Measurements from ENCODE around the gene TAOK3.
A peak's percentile ranks its signal among the peaks of the same experiment; 100 is the strongest.
"Not testable (repeated sequence)": the region's sequence is repeated elsewhere in the genome, so short reads cannot be mapped to it uniquely, and the experiment has no call there.

Gene TAOK3

DNA sequence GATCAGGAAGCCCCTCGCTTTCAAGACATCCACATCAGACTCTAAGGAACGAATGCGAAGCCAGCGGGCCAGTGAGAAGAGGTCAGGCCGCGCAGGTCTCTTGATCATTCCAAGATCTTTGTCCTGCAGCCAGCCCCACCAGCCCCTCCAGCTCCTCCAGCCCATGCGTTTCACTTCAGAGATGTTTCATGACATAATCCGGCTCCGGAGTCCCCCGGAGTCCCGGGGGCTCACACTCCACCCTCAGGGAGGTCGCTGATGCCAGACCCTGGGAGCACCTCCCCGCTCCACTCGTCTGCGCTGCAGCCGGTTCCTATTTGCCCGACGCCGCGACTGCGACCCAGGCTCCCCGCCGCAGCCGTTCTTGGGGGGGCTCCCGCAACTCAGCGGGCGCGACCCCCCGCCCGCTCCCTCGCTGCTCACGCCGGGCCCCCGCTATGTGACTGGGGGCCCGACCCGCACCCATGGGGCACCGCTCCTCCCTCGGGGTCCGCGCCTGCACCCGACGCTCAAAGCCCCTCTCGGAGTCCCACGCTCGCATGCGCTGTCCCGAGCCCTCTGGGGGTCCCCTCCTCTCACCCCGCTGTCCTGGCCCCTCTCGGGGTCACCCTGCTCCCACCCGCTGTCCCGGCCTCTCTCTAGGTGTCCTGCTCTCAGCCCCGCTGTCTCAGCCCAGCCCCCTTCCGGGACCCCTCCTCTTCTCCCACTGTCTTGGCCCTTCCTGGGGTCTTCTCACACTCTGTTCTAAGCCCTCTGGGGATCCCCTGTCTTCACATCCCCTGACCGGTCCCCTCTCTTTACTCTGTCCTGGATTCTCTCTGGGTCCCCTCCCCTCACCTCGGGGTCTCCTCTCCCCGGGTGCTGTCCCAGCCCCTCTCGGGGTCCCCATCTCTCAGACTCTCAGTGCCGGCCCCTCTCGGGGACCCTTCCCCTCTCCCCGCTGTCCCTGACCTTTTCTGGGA lies 1.1 kb downstream of the TAOK3 start:
- DNase-seq: peak; percentile 29

- no peak for DNase-seq
These were observed 2.1 kb downstream of the TAOK3 start for GRCh38 chr12:118370601-118371000.

GRCh38 chr12:118368821-118369220 lies 3.9 kb downstream of the TAOK3 start:
- no peak for DNase-seq

- no peak for DNase-seq
These were observed 10.8 kb downstream of the TAOK3 start for GRCh38 chr12:118361889-118362288.

DNA sequence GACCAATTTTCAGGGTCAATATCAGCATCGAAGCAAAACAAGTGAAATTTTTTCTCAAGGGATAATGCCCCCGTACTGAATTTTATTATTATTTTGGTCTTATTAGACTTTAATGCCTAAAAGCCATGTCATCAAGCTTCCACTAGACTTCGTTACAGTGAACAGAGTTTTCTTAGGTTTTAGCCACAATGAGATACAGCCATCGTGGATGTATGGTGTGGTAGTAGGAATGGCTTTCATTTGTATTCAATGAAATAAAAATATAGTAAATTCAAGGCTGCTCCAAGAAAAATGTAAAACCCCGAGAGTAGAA lies 11.7 kb downstream of the TAOK3 start:
- no peak for DNase-seq

- no peak for DNase-seq
These were observed 13.2 kb downstream of the TAOK3 start for GRCh38 chr12:118359541-118359915.

- DNase-seq: no peak
These were observed 13.8 kb downstream of the TAOK3 start for GRCh38 chr12:118358612-118359540.

DNA sequence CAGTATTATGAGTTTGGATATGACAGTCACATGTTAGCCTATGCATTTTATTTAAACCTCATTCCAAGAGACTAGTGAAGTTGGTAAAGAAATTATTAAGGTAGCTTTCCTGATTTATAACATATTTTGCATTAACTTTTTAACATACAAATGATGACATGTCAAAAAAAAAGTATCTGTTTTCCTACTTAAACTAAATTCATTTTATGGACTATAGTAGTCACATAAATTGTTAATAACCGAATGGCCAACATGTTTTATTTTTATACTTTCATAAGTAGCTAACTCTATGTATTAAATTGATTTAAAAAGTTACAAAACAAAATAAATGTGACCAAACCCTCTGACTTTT lies 14.7 kb downstream of the TAOK3 start:
- no peak for DNase-seq

DNA sequence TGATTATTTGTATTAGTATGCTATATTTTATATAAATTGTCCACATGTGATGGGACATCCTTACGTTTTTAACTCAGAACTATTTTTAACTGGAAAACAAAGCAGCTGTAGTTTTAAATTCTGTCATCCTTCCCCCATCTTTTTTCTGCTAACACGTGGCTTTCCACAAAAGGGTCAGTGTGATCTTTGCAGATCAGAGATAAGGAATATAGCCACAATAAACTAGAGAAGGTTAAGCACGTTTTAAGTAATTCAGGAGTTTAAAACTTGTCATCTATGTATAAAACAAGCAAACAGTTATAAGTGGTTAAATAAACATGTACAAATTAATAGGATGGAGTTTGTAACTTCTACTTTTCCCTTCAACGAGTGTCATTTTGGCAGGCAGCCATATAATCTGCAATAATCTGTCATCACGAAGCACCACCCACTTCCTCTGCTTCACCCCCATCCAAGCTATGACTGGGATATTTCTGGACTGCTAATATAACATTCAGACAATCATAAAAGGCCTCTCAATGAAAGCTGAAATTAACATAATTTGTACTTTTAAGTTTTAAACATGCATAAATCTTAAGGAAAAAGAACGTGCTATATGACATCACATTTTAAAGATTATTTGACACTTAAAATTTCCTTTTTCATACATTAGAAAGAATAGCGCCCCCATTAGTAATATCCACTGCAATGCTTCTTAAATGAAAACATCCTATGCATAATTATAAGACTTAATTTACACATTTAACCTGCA lies 15.3 kb downstream of the TAOK3 start:
- no peak for DNase-seq

DNA sequence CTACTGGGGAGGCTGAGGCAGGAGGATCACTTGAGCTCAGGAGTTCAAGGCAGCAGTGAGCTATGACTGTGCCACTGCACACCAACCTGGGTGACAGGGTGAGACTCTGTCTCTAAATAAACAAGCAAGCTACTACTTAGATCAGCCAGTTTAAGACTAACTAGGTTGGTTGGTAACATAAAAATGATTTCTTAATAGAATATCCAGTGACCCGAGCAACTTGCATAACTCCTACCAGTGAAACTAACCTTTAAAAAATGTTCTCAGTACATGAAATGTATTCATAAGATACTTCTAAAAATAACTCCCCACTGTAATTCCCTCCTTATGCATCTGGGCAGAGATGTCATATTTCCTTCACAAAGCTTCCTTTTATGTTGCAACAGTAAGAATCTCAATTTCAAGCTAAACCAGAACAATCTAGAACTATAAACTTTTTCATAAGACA lies 15.9 kb downstream of the TAOK3 start:
- DNase-seq: no peak

- DNase-seq: no peak
These were observed 16.9 kb downstream of the TAOK3 start for GRCh38 chr12:118355843-118356242.

- no peak for DNase-seq
These were observed 17.8 kb downstream of the TAOK3 start for GRCh38 chr12:118354903-118355302.

- DNase-seq: not testable (repeated sequence)
These were observed 18.2 kb downstream of the TAOK3 start for GRCh38 chr12:118354503-118354902.

- no peak for DNase-seq
These were observed 19.0 kb downstream of the TAOK3 start for GRCh38 chr12:118353721-118354120.

DNA sequence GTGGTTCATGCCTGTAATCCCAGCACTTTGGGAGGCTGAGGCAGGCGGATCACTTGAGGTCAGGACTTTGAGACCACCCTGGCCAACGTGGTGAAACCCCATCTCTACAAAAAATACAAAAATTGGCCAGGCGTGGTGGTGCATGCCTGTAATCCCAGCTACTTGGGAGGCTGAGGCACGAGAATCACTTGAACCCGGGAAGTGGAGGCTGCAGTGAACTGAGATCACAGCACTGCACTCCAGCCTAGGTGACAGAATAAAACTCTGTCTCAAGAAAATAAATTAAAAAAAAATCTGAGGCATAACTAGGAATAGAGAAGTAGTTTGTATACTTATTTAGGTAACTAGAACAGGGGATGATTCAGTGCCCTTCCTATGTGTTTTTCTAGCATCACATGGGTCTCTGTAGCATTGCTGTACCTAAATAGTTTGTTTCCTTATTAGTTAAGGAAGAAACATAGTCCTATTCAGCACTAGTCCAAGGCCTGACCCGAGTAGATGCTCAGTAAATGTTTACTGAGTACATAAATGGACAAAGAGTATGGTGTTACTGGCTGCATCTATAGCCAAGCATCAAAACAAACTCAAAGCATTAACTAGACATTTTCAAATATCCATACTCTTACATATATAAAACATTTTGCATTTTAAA lies 21.7 kb downstream of the TAOK3 start:
- DNase-seq: no peak

DNA sequence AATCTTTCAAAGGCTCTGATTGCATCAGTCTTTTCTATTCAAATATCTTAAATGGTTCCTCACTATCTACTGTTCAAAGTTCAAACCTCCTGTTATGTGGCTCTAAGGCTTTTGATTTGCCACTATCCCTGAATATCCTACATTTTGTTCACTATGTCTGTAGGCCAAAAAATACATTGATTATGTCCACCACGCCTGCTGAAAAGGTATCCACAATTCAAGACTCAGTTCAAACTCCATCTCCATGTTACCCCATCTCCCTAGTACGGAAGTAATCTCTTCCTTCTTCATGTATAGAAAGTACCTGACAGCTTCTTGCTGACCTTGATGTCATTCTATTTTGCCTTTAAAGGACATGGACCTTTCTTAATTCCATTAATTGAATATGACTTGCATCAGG lies 24.8 kb downstream of the TAOK3 start:
- DNase-seq: no peak

- DNase-seq: no peak
These were observed 25.8 kb downstream of the TAOK3 start for GRCh38 chr12:118346895-118347294.

DNA sequence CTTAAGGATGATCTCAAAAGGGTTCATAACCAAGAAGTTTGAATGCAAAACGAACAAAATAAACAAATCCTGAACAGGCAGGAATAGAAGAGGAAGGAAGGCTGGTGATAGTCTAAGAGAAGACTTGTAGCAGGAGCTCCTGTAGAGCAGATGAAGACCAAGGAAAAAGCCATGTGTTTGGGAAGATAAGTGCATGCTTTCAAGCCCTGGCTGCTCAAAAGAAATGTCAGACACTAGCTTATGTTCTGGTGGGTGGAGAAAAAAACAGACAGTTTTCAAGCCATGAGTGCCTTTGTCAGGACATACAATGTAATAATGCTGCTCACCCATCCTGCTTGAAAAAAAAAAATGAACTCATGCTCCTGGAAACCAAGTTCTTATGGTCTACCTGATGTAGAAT lies 27.4 kb downstream of the TAOK3 start:
- no peak for DNase-seq

- DNase-seq: no peak
These were observed 27.9 kb downstream of the TAOK3 start for GRCh38 chr12:118344829-118345228.

DNA sequence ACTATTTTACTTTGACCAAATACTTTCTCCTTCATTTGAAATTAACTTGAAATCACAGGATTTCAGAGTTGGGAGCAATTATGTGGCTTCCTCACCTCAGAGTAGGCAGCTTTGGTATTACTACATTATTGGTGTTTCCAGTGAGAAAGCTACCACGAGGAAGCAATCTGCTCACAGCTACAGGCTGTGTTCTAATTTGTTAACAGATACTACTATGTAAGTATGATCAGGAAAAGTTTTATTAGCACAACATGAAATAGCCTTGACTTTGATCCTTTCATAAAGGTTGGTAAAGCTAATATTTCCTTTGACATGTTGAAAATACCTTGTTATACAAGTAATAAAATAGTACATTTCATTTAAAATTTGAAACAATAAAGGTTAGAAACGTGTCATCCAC lies 30.6 kb downstream of the TAOK3 start:
- DNase-seq: no peak

DNA sequence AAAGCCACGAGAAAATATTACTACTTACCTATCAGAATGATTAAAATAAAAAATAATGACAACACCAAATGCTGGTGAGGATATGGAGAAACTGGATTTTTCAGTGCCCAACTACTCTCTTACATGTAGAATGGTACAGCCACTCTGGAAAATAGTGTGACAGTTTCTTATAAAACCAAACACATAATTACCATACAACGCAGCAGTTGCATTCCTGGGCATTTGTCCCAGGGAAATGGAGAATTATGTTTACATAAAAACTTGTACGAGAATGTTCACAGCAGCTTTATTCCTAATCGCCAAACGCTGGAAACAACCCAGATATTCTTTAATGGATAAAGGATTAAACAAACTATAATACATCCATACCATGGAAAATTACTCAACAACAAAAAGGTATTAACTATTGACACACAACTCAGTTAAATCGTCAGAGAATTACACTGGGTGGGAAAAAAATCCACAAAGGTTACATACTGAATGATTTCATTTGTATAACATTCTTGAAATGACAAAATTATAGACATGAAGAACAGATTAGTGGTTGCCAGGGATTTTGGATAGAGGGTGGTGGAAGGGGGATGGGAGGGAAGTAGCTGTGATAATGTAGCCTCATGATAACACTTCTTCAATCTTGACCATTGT lies 35.4 kb downstream of the TAOK3 start:
- DNase-seq: no peak

DNA sequence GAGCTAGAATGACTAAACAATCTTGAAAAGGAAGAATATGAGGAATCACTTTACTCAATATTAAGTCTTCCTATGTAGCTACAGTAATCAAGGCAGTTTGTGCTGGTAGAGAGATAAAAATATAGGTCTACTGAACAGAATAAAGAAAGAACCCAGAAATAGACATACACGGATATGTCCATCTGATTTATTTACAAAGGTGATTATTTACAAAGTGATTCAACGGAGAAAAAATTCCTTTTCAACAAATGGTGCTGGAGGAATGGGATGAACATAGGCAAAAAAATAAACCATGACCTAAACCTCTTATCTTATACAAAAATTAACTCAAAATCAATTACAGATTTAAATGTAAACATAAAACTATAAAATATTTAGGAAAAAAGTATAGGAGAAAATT lies 36.6 kb downstream of the TAOK3 start:
- DNase-seq: no peak
